PC-3 (cell line): Measurements from ENCODE around the gene SNX9. TPM values are rescaled to one million over a fixed set of nuclear protein-coding genes. Genes with fewer than 3 reads are reported as not detected.

ENCODE experiments used
- ATAC-seq: fragments of 200-7000 bp; cut with Tn5 transposase; 2 replicates; pipeline ENCODE4 v1.9.1; 2020; ENCODE audit warnings: mild to moderate bottlenecking, moderate library complexity
- BruUV-seq: library from RNA; stranded (reverse); fragments of 400-500 nt; replicated peaks from 2 replicates; lab custom pipeline; 2021; lab: Mats Ljungman, UMichigan
- CTCF ChIA-PET: fragments of 300-600 bp; sonication (Branson Sonifier 250); formaldehyde crosslinking; loops from one replicate; lab custom pipeline; 2022; ENCODE audit warnings: antibody characterized with exemption; lab: Charles Lee
- POLR2A ChIA-PET: fragments of 300-600 bp; sonication (Branson Sonifier 250); formaldehyde crosslinking; loops from one replicate; lab custom pipeline; 2022; ENCODE audit warnings: antibody characterized with exemption; ENCODE audit not compliant: unreplicated experiment; lab: Charles Lee
- DNase-seq: peaks from one replicate; pipeline ENCODE4 v3.0.0-alpha.2; 2015
- H2AFZ ChIP-seq: fragments of 300-600 bp; sonication (generic); 2 replicates; pipeline ENCODE4 v1.6.0; 2016; ENCODE audit warnings: antibody characterized with exemption, low read length
- H3F3A ChIP-seq: fragments of 300-600 bp; sonication (generic); one replicate; pipeline ENCODE4 v1.6.0; 2017; ENCODE audit warnings: antibody characterized with exemption, low read length, control low read depth, mild to moderate bottlenecking; ENCODE audit not compliant: unreplicated experiment
- H3K27ac ChIP-seq: fragments of 300-600 bp; sonication (generic); 2 replicates; pipeline ENCODE4 v1.5.1; 2016; ENCODE audit warnings: mild to moderate bottlenecking, low read length
- H3K27me3 ChIP-seq: fragments of 300-600 bp; sonication (generic); 2 replicates; pipeline ENCODE4 v1.6.1; 2016; ENCODE audit warnings: low read length, mixed read lengths
- H3K36me3 ChIP-seq: fragments of 300-600 bp; sonication (generic); 2 replicates; pipeline ENCODE4 v1.6.1; 2016; ENCODE audit warnings: low read depth, mixed run types, low read length, mixed read lengths
- H3K4me1 ChIP-seq: fragments of 300-600 bp; sonication (generic); 2 replicates; pipeline ENCODE4 v1.5.1; 2016; ENCODE audit warnings: low read length; ENCODE audit not compliant: insufficient read depth
- H3K4me2 ChIP-seq: fragments of 300-600 bp; sonication (generic); 2 replicates; pipeline ENCODE4 v1.6.0; 2016; ENCODE audit warnings: low read length
- H3K4me3 ChIP-seq: fragments of 300-600 bp; sonication (generic); 2 replicates; pipeline ENCODE4 v1.5.1; 2016; ENCODE audit warnings: mild to moderate bottlenecking, low read length, mixed read lengths
- H3K79me2 ChIP-seq: fragments of 300-600 bp; sonication (generic); 2 replicates; pipeline ENCODE4 v1.6.1; 2017; ENCODE audit warnings: low read length, mixed read lengths
- H3K9ac ChIP-seq: fragments of 300-600 bp; sonication (generic); 2 replicates; pipeline ENCODE4 v1.6.0; 2016; ENCODE audit warnings: mild to moderate bottlenecking, low read length
- H3K9me2 ChIP-seq: fragments of 300-600 bp; sonication (generic); replicated peaks from 2 replicates; pipeline ENCODE4 v1.6.1; 2016; ENCODE audit warnings: mixed run types, low read length, mixed read lengths
- H3K9me3 ChIP-seq: fragments of 300-600 bp; sonication (generic); 2 replicates; pipeline ENCODE4 v1.6.1; 2016; ENCODE audit warnings: low read length, mixed read lengths
- H4K20me1 ChIP-seq: fragments of 300-600 bp; sonication (generic); 2 replicates; pipeline ENCODE4 v1.6.1; 2016; ENCODE audit warnings: low read length, mixed read lengths
- CTCF ChIP-seq: fragments of 300-600 bp; sonication (generic); conservative IDR thresholded peaks from 2 replicates; pipeline ENCODE4 v1.5.1; 2017; ENCODE audit warnings: antibody characterized with exemption, low read depth, mild to moderate bottlenecking, low read length
- EZH2 ChIP-seq: fragments of 300-600 bp; sonication (generic); IDR thresholded peaks from one replicate; pipeline ENCODE4 v1.6.1; 2017; ENCODE audit warnings: antibody characterized with exemption, mild to moderate bottlenecking, low read length; ENCODE audit not compliant: unreplicated experiment
- EZH2phosphoT487 ChIP-seq: fragments of 300-600 bp; sonication (generic); IDR thresholded peaks from 2 replicates; pipeline ENCODE4 v1.6.1; 2018; ENCODE audit warnings: mild to moderate bottlenecking, antibody characterized with exemption, low read length, borderline replicate concordance
- intact Hi-C: fragments of 100-400 bp; cut with micrococcal nuclease; formaldehyde crosslinking; loops from 2 replicates; pipeline ENCODE4 v1.9.0; 2023
- total RNA-seq: library from RNA; depleted of rRNA; stranded (reverse); fragments of >200 nt; gene quantifications from 2 replicates; pipeline ENCODE4 v1.2.3, GENCODE V29; 2014

Gene SNX9
- total RNA-seq, 1 experiment from 2014 or later = 18.0 TPM

GRCh38 chr6:157911786-157912185, 88.7 kb downstream of the SNX9 start:
- TF ChIP-seq EZH2 = no peak
- TF ChIP-seq EZH2phosphoT487 = no peak
- TF ChIP-seq CTCF = no peak
- Histone ChIP-seq H3K79me2 (no peaks in the 10 kb centered on the region), H3K9ac (no peak overlapping the region), H3K9me2 (no peaks in the 10 kb centered on the region), H3K27ac (no peak overlapping the region), H3F3A (no peaks in the 10 kb centered on the region), H3K4me2 (no peak overlapping the region), H2AFZ (no peak overlapping the region), H3K4me1 (no peaks in the 10 kb centered on the region), H3K27me3 (no peaks in the 10 kb centered on the region), H3K36me3 (peaks cover 4% of the 10 kb centered on the region), H4K20me1 (no peaks in the 10 kb centered on the region), H3K9me3 (no peaks in the 10 kb centered on the region), H3K4me3 (no peak overlapping the region)
- no TSS peak for BruUV-seq
- ATAC-seq (no peak), DNase-seq (no peak)
- POLR2A ChIA-PET = no interaction called here
- intact Hi-C loops = no loop called here
- CTCF ChIA-PET = no interaction called here

GRCh38 chr6:157912326-157912725, 89.3 kb downstream of the SNX9 start:
- Histone ChIP-seq H3K4me2 (no peak overlapping the region), H3K9me2 (no peaks in the 10 kb centered on the region), H3K79me2 (no peaks in the 10 kb centered on the region), H4K20me1 (no peaks in the 10 kb centered on the region), H3K27me3 (no peaks in the 10 kb centered on the region), H2AFZ (no peak overlapping the region), H3K4me1 (no peaks in the 10 kb centered on the region), H3K9me3 (no peaks in the 10 kb centered on the region), H3K9ac (no peak overlapping the region), H3K27ac (no peak overlapping the region), H3K36me3 (peaks cover 4% of the 10 kb centered on the region), H3F3A (no peaks in the 10 kb centered on the region), H3K4me3 (no peak overlapping the region)
- ATAC-seq (no peak), DNase-seq (no peak)
- ChIA-PET CTCF (no interaction called here), POLR2A (no interaction called here)
- no TSS peak for BruUV-seq
- TF ChIP-seq EZH2phosphoT487 (no peak), EZH2 (no peak), CTCF (no peak)
- intact Hi-C loops = no loop called here

GRCh38 chr6:157921685-157922367, 98.8 kb downstream of the SNX9 start:
- DNase-seq = no peak
- H3K79me2 ChIP-seq = no peaks in the 10 kb centered on the region
- CTCF ChIA-PET = no interaction called here
- H3K4me3 ChIP-seq = no peak overlapping the region
- intact Hi-C loops = no loop called here
- no peak overlapping the region for H2AFZ ChIP-seq
- H3K36me3 ChIP-seq = peaks cover 16% of the 10 kb centered on the region
- TF ChIP-seq CTCF = no peak
- no peak for TF ChIP-seq EZH2
- TF ChIP-seq EZH2phosphoT487 = no peak
- no peak overlapping the region for H3K27ac ChIP-seq
- H3K4me2 ChIP-seq = no peak overlapping the region
- no peak overlapping the region for H3K9ac ChIP-seq
- BruUV-seq = no TSS peak
- H4K20me1 ChIP-seq = no peaks in the 10 kb centered on the region
- H3K4me1 ChIP-seq = no peaks in the 10 kb centered on the region
- no peaks in the 10 kb centered on the region for H3K27me3 ChIP-seq
- H3K9me3 ChIP-seq = no peaks in the 10 kb centered on the region; the same call in 1 of the 2 replicates
- POLR2A ChIA-PET = no interaction called here
- ATAC-seq = no peak
- H3F3A ChIP-seq = no peaks in the 10 kb centered on the region
- H3K9me2 ChIP-seq = no peaks in the 10 kb centered on the region
